Heart right ventricle (tissue), 16 donors: ENCODE measurements around the gene FRS3. TPM values are rescaled to one million over a fixed set of nuclear protein-coding genes. Genes with fewer than 3 reads are reported as not detected.

Experiments
- ATAC-seq, 8 donors: fragments of 200-7000 bp; cut with Tn5 transposase; one replicate each; pipeline ENCODE4 v1.9.1; 2020; ENCODE audit warnings: mild to moderate bottlenecking in 8 of 8, moderate library complexity in 8 of 8, moderate number of reproducible peaks in 1 of 8
- DNase-seq, 2 donors: peaks; one replicate each; pipeline ENCODE4 v3.0.0-alpha.2; 2020
- H3K27ac ChIP-seq, 10 donors: fragments of 200-600 bp; sonication (generic) in 2 of 10; one replicate each; pipeline versions ENCODE4 v1.5.0 to v1.8.0; 2020 to 2022; ENCODE audit warnings: mild to moderate bottlenecking in 3 of 10
- H3K27me3 ChIP-seq, 7 donors: fragments of 200-600 bp; one replicate each; pipeline ENCODE4 v1.8.0; 2021 to 2022; ENCODE audit warnings: mild to moderate bottlenecking in 2 of 7
- H3K36me3 ChIP-seq, 9 donors: fragments of 200-600 bp; sonication (generic) in 1 of 9; one replicate each; pipeline versions ENCODE4 v1.5.0 to v1.8.0; 2020 to 2022; ENCODE audit warnings: mild to moderate bottlenecking in 2 of 9
- H3K4me1 ChIP-seq, 9 donors: fragments of 200-600 bp; sonication (generic) in 1 of 9; one replicate each; pipeline versions ENCODE4 v1.5.0 to v1.8.0; 2020 to 2022; ENCODE audit warnings: mild to moderate bottlenecking in 4 of 9
- H3K4me3 ChIP-seq, 10 donors: fragments of 200-600 bp; sonication (generic) in 2 of 10; one replicate each; pipeline versions ENCODE4 v1.5.0 to v1.8.0; 2020 to 2022; ENCODE audit warnings: mild to moderate bottlenecking in 7 of 10, moderate library complexity in 2 of 10
- H3K9me3 ChIP-seq, 11 donors: fragments of 200-600 bp in 10 of 11; sonication (generic) in 2 of 11; one replicate each; pipeline versions ENCODE4 v1.5.0 to v1.8.0; 2013 to 2022; ENCODE audit warnings: mild to moderate bottlenecking in 2 of 11, control low read depth in 1 of 11, moderate library complexity in 1 of 11
- WGBS, 2 donors: extraction: QIAGEN DNeasy Blood & Tissue Kit; methylation state at CpG; one replicate each; pipeline ENCODE4 v1.1.7; 2013; ENCODE audit warnings: inconsistent platforms in 1 of 2; 5-methylcytosine and 5-hydroxymethylcytosine counted together
- intact Hi-C, 10 donors: fragments of 100-400 bp; cut with DNase I; formaldehyde crosslinking; loops; one replicate each; pipeline versions ENCODE4 v1.11.1 to v1.14.2; 2022
- polyA plus RNA-seq, 2 donors: library from polyadenylated mRNA; stranded (reverse); fragments of 200-250 nt; gene quantifications; one replicate each; pipeline ENCODE4 v1.2.3, GENCODE V29; 2013
- total RNA-seq, 10 donors: library from RNA; stranded (reverse); fragmentation: NEBNext Ultra II Directional in 3 of 10; extraction: Animal tissue kit (Norgen Biotek cat#: 25700) in 3 of 10; gene quantifications; one replicate each; pipeline versions ENCODE4 v1.2.1 to v1.2.4, GENCODE V29; 2021 to 2023
- TF ChIP-seq, protein P1 (sequence below), 9 donors: fragments of 200-600 bp; sonication (generic) in 2 of 9; IDR thresholded peaks; one replicate each; pipeline versions ENCODE4 v1.5.0 to v1.8.0; 2021 to 2022; ENCODE audit warnings: antibody characterized with exemption in 9 of 9, mild to moderate bottlenecking in 5 of 9, moderate library complexity in 1 of 9
- donor health status: Arrhythmogenic right ventricular cardiomyopathy.
- donor health status: ischemic (EF 13 %, LVEDD 7.1; RV severe dilation, severe dysfunction).
- donor health status: healthy with polysubstance abuse.
- donor health status: DM: no; HTN: yes; CAD: no.
- donor health status: DM: no; HTN: no; CAD: no.
- donor health status: ischemic (EF 25% LVEDD 6.9; RV normal size, moderate dysfunction).
- donor health status: ischemic (EF 25% LVEDD 5.7; RV mildly dilated, moderate dysfunction).
- donor health status: healthy.
- donor health status: DM: yes; HTN: yes; CAD: no.
- donor health status: Ischemic cardiomyopathy.
- donor health status: ischemic (EF 35%, LVEDD 5.7; RV mildly dilated, moderate dysfunction).
- donor health status: nonischemic (EF 11% LVEDD 7.7; RV severe dilation, severe dysfunction).
- donor health status: DM: yes; HTN: yes; CAD: no.
- donor health status: PGD.
- donor health status: ischemic (EF 29% LVEDD 5.4; RV normal size, mild dysfunction).
- donor health status: nonischemic (EF 23%, LVEDD 6.1; RV moderate dilation, normal function).

FRS3 gene
- total and polyA plus RNA-seq, 12 donors: 2.8 to 8.7 (median 5.8) TPM

DNA sequence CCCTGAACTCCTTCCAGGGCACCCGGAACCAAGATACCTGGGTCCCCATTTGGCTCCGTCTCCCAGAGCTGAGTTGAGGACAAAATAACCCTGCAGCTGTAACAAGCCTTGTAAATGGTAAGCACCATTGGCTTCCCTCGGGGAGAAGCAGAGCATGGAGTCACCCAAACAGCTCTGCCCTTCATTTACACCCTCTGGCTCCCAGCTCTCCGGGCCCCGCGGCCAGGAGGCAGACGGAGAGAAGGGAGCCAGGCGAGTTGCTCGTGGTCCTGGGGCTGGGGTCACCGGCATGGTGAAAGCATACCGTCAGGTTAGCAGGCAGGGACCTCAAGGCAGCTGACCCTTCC, 46.4 kb downstream of the FRS3 start:
- peak overlapping the region; percentile 75 to 99 (median 92) for H3K4me3 ChIP-seq
- peak overlapping the region; percentile 97 to 100 (median 100) for H3K27ac ChIP-seq
- no peak for DNase-seq
- WGBS, 2 donors: 20 to 41% methylated on average over 11 of the region's 11 CpGs
- no peaks in the 10 kb centered on the region for H3K9me3 ChIP-seq
- no peaks in the 10 kb centered on the region for H3K27me3 ChIP-seq
- peaks cover 18 to 64% (median 58%) of the 10 kb centered on the region in 9 donors for H3K4me1 ChIP-seq
- TF ChIP-seq, protein P1, sequence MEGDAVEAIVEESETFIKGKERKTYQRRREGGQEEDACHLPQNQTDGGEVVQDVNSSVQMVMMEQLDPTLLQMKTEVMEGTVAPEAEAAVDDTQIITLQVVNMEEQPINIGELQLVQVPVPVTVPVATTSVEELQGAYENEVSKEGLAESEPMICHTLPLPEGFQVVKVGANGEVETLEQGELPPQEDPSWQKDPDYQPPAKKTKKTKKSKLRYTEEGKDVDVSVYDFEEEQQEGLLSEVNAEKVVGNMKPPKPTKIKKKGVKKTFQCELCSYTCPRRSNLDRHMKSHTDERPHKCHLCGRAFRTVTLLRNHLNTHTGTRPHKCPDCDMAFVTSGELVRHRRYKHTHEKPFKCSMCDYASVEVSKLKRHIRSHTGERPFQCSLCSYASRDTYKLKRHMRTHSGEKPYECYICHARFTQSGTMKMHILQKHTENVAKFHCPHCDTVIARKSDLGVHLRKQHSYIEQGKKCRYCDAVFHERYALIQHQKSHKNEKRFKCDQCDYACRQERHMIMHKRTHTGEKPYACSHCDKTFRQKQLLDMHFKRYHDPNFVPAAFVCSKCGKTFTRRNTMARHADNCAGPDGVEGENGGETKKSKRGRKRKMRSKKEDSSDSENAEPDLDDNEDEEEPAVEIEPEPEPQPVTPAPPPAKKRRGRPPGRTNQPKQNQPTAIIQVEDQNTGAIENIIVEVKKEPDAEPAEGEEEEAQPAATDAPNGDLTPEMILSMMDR (IDR thresholded peaks at IDR 0.05): no peak
- H3K36me3 ChIP-seq: no peaks in the 10 kb centered on the region
- ATAC-seq: peak in 2 of 8 donors; percentile 0 to 1
- intact Hi-C loops: loop anchor here in 3 of 10 donors (2.0 to 5.0 kb wide), 3 partner anchors 27 to 661 kb away; partner anchors contain the start of genes NFYA (in 1 of the 3) and OARD1 (in 1 of the 3)

DNA sequence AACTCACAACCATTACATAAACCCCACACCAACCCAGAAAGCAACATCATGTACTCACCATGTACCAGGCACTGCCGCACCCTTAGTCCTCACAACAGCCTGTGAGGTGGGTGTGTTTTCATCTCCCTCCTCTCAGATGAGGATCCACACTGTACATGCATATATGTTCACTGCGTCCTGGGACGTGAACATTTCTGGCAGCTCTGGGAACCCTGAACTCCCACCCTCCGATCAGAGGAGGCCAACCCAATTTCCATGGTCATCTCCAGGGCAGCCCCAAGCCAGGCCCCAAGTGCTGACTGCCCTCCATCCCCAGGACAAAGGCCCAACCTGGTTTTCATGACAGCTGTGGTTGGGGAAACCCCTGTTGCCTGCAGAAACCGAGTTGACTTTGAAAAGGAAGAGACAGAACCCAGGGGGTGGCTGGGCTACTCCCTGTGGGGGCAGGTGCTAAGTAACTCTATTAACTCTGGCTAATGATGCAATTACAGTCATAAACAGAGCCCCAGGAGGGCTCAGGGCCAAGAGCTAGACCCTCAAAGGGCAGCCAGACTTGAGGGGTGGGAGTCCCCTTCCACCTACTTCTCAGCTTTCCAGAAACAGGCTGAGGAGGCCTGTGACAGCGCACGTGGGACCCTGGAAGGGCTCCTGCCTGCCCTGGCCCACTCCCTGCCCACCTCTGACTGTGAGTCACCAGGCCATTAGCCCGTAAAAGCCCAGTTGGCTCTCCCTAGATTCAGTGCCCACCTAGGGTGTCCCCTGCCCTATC, 46.9 kb downstream of the FRS3 start:
- Histone ChIP-seq H3K27me3 (no peaks in the 10 kb centered on the region), H3K4me1 (peaks cover 19 to 70% (median 64%) of the 10 kb centered on the region in 9 donors), H3K9me3 (no peaks in the 10 kb centered on the region), H3K27ac (peak overlapping the region; percentile 97 to 100 (median 100)), H3K36me3 (no peaks in the 10 kb centered on the region), H3K4me3 (peak overlapping the region; percentile 75 to 99 (median 92))
- intact Hi-C loops: loop anchor here in 3 of 10 donors (2.0 to 5.0 kb wide), 3 partner anchors 26 to 660 kb away; partner anchors contain the start of genes NFYA (in 1 of the 3) and OARD1 (in 1 of the 3)
- no peak for DNase-seq
- TF ChIP-seq, protein P1 (IDR thresholded peaks at IDR 0.05): no peak
- 56 to 62% methylated on average over 8 of the region's 8 CpGs for WGBS, 2 donors
- peak in 1 of 8 donors; percentile 6 for ATAC-seq

DNA sequence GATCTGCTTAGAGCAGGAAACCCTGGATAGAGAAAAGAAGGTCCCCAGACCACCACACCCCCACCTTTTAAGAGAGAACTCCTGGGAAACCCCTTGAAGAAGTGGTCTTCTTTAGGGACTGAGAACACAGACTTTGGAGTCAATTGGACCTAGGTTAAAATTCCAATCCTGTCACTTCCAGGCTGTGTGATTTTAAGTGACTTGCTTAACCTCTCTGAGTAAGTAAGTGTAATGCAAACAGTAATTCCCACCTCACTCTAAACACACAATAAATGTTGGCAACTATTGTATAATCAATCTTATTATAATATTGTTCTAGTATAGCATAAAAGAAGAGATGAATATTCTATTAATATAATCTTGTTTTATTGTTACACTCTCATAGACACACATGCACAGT, 47.6 kb downstream of the FRS3 start:
- no peaks in the 10 kb centered on the region for H3K36me3 ChIP-seq
- H3K9me3 ChIP-seq: no peaks in the 10 kb centered on the region
- DNase-seq (no peak), ATAC-seq (no peak)
- no peak overlapping the region for H3K4me3 ChIP-seq
- no peaks in the 10 kb centered on the region for H3K27me3 ChIP-seq
- intact Hi-C loops: loop anchor here in 3 of 10 donors (2.0 to 5.0 kb wide), 3 partner anchors 25 to 660 kb away; partner anchors contain the start of genes NFYA (in 1 of the 3) and OARD1 (in 1 of the 3)
- H3K4me1 ChIP-seq: peaks cover 21 to 75% (median 69%) of the 10 kb centered on the region in 9 donors
- TF ChIP-seq, protein P1 (IDR thresholded peaks at IDR 0.05): no peak
- H3K27ac ChIP-seq: peak overlapping the region in 1 of 10 donors; percentile 100

DNA sequence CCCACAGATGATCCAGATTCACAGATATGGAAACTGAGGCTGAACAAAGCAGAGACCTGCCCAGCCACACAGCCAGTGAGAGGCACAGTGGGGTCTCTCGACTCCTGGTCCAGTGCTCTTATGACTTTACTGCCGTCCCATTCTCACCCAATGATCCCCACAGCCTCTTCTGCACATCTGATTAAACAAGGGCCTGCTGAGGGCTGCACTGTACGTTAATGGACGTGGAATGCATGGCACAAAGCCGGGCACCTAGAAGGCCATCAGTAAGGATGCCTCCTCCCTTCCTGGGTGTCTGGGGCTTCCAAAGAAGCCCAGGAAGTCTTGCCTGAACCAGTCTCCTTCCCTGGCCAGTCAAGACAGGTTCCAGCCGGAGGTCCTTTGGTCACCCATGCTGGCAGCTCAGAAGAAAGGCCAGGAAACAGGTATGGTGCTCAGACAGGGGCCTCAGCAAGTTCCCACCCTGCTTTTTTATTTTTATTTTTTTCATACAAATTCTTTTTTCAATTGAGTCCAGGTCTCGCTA, 48.1 kb downstream of the FRS3 start:
- DNase-seq: no peak
- no peaks in the 10 kb centered on the region for H3K27me3 ChIP-seq
- no peaks in the 10 kb centered on the region for H3K36me3 ChIP-seq
- peaks cover 21 to 80% (median 73%) of the 10 kb centered on the region in 9 donors for H3K4me1 ChIP-seq
- WGBS, 2 donors: 73 to 79% methylated on average over 7 of the region's 7 CpGs
- TF ChIP-seq, protein P1 (IDR thresholded peaks at IDR 0.05): no peak
- no peak overlapping the region for H3K4me3 ChIP-seq
- intact Hi-C loops: loop anchor here in 3 of 10 donors (2.0 to 5.0 kb wide), 3 partner anchors 25 to 659 kb away; partner anchors contain the start of genes NFYA (in 1 of the 3) and OARD1 (in 1 of the 3)
- ATAC-seq: no peak
- H3K9me3 ChIP-seq: no peaks in the 10 kb centered on the region
- H3K27ac ChIP-seq: peak overlapping the region in 1 of 10 donors; percentile 39
